ENCODE results near the gene TRMT44.
"Not testable (repeated sequence)": the region's sequence is repeated elsewhere in the genome, so short reads cannot be mapped to it uniquely, and the experiment has no call there.

TRMT44 gene

DNA sequence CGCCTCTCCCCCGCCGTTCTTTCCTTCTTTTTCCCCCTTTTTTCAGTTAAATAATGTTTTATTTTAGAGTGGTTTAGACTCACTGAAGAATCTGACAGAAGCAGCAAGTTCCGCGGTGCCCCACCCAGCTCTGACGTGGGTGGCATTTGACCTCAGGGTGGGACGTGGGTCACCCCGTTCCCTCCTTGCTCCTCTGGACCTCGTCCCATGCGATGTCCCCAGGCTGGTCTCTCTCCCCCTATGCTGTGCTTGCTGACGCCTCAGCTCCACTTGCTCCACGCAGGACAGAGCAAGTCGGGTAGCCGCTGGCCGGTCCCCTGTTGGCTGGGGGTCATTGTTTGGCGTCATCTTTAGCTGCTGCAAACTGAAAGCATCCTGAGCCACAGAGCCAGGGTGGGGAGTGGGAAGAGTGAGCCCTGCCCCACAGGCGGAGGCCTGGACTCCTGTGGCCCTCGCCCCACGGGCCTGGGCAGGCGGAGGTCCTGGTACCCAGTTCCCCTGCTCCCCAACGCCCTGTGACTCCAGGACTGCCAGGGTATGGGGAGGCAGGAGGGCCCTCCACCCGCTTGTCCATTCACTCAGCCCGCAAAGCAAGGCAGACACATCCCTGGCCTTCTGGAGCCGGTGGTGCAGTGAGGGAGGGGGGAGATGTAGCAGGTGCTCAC is 30.8 kb downstream of the TRMT44 start:
- DNase-seq: no peak

DNA sequence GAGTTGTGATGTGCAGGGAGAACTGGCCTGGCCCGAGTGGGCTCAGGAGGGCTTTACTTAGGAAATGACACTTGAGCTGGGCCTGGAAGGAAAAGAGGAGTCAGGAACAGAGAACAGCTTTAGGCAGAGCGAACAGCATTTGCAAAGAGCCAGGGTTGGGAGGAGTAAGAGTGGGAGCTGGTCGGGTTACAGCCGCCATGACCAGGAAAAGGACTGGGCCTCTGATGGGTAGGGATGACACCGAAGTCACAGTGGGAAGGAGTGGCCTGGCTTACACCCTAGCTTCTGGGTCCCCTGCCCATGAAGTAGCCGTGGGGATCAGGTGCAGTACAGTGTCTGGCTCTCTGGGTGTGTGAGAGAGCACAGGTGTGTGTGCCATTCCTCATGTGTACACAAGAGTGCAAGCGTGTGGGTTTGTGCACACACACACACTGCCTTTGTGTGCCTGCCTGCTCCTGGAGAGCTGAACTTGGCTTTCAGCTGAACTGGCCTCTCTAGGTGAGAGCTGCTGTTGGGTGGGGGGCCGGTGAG is 31.6 kb downstream of the TRMT44 start:
- DNase-seq: no peak

DNA sequence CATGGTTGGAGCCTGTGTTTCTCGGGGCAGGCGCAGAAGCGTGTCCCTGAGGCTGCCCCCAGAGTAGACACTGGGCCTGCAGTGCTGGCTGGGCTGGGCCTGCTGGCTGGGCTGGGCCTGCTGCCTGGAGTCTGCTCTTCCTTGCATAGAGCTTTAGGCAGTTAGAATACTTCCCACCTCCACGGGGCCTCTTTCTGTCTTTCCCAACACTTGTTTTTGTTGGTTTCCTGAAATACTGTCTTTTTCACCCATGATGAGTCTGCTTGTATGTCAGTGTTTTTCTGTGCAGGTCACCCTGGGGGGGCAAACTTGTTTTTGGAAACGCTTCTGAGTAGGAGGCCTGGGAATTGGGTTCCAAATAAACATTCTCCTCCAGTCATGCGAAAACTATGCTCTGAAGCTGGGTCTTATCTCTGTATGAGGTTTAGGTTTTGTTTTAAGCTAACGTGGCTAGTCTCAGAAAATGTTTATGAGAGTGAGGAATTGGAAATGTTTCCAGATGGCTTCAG is 32.2 kb downstream of the TRMT44 start:
- DNase-seq: no peak

DNA sequence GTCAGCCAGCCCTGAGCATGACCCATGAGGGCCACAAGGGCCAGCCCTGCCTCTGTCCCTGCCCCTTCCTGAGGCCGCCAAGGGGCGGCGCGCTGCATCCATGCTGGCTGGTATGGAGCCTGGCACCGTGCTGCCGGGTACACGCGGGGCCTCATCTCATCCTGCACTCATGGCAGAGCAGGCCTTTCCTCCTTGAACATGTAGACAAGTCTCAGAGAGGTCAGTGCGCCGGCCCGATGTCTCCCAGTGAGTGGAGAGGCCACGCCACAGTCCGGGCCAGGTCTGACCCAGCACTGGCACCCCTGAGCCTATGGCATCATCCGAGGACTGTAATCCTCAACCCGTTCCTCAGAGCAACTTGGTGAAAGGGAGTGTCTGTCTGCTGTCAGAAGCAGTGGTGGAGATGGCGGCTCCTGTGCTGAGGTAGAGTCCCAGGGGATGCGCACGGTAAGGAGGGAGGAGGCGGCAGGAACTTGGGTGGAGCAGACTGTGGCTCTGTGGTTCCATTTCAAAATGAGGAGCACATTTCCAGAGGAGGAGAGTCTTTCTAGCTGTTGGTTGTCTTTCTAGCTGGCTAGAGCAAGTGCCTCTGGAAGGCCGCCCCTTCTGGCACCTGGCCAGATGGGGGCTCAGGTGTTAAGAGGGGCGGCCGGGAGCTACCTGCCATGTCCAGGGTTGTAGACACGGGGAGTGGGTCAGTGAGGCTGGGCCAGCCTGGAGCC is 32.8 kb downstream of the TRMT44 start:
- no peak for DNase-seq

DNA sequence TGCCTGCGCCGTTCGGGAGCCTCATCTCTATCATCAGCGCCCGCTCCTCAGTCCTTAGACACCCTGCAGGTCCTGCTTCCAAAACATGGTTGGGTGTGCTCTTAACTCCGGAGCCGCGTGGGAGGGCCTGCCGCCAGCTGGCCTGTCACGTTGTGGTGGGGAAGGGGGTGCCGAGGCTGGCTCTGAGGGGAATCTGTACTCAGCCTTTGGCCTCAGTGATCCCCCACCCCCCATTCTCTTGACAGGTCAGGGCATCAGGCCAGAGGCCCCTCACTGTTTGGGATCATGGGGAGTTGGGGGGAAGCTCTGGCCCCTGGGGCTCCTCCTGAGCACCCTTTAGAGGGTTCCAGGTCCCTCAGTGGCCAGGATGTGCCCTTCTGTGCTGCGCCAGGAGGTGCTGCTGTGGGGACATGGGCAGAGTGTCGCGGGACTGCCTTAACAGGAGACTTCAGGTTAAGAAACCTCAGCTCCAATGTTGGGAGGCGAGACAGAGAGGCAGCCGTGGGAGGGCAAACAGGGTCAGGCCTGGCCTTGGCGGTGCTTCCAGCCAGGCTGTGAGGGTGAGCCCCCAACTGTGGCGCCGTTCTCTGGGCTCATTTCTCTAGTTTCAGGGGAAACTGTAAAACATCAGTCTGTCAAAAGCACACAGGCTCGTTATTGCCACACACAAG is 33.5 kb downstream of the TRMT44 start:
- no peak for DNase-seq

DNA sequence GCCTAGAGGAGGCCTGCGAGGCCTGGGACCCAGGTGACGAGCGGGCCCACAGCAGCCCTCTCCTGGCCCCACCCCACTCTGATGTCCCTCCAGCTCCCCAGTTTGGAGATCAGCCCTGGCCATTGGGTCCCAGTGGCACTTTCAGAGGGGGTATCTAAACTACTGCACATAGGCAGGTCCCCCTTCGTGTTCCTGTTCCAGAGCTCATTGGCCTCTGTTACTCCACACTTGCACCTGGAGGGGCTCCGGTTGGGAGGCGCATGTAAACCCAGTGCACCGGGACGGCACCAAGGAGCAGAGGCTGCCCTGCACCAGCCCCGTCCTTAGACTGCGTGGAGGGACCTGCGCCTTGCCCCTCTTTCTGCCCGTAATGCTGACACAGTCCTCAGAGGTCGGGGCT is 34.3 kb downstream of the TRMT44 start:
- no peak for DNase-seq

DNA sequence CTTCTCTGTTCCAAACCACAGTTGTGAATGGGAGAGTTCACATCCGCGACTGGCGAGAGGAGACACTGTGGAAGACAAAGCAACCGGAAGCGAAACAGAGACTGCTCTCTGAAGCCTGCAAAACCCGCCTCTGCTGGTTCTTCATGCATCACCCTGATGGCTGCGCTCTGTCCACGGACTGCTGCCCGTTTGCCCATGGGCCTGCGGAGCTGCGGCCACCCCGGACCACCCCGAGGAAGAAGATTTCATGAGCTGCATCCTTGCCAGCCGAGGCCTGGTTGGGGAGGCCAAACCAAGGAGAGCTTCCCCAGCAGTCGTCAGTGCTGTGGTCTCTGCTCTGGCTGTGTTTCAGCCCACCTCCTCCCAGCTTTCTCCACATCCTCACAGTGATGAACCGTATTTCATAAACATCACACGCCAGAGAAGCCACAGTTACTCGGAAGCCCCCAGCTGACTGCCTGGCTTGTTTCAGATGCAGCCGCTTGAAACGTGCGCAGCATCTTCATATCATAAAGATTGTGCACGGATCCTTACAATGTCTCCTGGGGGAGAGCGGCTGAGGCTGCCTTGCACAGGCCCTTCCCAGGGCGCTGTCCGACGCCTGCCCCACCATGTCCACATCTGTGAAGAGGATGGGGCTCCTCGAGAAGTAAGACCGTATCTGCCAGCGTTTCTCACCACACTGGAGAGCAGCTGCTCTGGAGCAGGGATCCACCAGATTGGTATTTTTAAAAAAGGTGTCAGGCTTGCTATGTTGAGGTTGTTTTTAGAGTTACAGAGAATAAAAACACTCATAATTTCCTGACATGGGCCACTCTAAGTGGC is 35.4 kb downstream of the TRMT44 start:
- DNase-seq: no peak

DNA sequence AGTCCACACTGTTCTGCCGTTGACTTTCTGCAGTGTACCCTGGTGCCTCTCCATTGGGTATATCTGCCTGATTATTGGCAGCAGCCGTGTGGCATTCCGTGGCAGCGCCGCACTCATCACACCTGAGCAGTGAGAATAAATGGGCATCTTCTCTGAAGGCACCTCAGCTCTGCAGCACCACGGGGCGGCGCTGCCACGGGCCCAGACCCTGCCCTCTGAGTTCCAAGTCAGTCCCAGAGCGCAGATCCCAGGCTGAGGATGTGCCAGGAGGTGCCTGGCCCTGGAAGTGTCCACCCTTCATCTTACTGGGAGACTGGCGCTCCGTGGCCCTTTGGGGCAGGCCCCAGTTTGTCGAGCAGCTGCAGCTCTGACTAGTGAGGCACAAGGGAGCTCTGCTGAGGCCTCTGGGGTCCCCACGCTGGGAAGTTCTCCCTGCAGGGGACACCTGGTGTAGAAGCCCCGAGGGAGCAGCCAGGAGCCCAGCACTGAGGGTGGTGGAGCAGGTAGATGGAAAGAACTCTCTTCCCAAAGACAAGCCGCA is 36.6 kb downstream of the TRMT44 start:
- DNase-seq: no peak

DNA sequence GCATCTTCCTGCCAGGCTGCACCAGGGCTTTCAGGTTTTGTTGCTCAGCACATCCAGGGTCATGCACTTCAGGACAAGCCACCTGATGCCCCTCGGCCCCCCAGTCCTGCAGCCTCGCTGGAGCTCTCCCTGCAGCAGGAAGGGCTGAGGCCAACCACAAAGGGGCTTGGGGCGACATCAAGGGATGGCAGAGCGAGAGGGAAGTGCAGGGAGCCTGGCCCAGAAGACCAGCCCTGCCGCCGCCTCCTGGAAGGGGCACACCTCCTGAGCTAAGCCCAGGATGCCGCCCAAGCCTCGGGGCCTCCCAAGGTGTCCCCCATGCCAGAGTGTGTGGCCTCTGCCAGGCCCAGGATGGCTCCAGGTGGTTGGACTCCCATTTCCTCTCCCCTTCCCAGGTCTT is 37.1 kb downstream of the TRMT44 start:
- no peak for DNase-seq

DNA sequence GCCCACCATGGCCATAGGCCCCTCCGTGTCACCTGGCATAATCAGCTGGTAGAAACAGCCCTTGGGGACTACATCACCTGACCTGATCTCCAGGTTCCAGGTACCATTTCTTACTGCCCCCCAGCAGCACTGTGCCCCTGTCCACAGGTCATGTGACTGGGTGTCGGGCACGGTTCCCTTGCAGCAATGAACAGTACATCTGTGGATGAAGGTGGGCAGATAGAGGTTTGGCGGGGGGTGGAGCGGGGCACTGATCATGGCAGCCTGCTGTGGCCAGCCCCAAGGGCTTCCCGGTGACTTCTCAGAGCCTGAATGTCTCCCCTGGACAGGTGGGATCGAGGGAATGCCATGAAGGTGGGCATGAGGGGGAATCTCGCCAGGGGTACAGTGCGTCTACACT is 37.8 kb downstream of the TRMT44 start:
- no peak for DNase-seq

DNA sequence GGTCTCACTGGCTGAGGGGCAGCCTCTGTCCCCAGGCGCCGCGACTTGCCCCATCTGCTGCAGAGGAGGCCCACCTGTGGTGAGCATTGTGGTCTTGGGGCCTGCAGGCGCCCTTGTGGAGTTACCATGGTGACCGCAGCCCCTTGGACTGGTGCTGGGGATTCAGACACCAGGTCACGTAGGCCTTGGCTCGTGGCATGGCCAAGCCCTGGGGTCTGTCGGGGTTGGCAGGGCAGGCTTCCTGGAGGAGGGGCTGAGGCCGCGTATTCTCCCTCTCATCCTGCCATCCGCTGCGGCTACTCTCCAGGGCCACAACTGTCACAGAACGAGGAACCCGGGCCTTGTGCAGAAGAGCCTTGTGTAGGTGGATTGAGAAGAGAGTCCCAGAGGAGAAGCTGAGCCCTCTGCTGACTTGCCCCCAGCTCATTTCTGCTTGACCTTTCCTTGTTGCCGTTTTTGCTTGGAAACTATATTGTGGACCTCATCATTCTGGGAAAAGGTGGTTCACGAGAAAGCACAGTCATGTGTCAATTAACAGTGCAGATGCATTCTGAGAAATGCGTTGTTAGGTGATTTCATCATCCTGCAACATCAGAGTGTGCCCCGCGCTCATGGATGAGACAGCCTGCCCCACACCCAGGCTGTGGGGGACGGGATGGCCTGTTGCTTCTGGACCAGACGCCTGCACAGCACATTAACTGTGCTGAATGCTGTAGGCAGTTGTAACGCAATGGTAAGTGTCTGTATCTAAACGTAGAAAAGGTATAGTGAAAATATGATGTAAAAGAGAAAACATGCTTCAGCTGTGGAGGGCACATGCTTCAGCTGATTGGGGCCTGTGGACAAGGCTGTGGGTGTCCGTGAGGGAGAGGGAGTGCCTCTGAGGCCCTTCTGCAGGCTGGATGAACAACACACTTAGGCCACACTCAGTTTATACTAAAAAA is 38.5 kb downstream of the TRMT44 start:
- DNase-seq: no peak

DNA sequence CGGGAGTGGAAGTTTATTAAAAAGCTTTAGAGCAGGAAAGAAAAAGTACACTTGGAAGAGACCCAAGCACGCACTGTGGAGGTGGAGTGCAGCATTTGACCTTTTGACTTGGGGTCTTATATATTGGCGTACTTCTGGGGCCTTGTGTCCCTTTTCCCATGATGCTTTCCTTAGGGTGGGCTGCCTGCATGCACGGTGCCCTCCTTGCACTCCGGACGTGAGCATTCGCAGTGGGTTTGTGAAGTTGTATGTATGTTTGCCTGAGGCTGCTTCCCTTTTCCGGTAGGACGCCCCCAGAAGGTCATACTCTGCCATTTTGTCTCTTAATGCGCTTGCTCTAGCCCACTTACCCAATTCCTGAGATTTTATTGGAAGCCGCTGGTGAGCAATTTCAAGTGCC is 39.6 kb downstream of the TRMT44 start:
- DNase-seq: no peak

DNA sequence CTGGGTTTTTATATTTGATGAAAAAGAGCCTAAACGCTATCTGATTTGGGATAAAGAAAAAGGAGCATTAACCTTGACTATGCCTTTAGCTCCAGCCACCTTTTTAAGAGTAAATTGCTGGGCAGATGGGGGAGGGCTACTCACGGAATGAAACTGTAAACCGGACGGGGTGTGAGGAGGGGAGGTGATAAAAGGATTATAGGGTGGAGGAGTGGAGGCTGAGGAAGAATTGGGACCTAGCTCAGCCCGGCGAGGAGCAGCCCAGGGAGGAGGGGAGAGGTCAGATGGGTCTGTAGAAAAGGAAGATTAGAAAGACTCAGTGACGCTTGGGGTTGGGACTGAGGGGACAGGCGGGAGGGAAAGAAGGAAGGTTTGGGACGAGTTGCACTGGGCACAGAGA is 46.1 kb downstream of the TRMT44 start:
- DNase-seq: not testable (repeated sequence)

DNA sequence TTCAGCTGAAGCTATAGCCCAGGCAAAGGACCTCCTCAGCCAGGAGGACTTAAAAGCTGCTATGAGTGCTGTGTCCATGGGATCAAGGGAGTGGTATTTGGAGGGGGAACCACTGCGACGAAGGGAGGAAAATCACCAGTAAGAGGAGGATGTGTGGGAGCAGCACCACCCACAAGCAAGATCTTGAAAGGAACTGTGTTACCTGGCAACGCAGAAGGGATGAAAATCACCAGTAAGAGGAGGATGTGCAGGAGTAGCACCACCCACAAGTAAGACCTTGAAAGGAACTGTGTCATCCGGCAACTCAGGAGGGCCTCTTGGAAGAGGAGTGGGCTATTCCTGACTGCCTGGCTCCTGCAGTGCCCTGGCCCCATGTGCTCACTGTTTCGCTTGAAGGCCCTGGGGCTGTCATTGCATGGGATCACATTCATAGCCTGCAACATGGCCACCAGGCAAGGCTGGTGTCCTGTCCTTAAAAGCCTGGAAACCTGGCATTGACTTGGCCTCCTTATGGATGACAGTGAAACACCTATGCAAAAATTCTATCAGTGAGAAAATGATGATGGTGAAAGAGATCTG is 48.3 kb downstream of the TRMT44 start:
- no peak for DNase-seq

DNA sequence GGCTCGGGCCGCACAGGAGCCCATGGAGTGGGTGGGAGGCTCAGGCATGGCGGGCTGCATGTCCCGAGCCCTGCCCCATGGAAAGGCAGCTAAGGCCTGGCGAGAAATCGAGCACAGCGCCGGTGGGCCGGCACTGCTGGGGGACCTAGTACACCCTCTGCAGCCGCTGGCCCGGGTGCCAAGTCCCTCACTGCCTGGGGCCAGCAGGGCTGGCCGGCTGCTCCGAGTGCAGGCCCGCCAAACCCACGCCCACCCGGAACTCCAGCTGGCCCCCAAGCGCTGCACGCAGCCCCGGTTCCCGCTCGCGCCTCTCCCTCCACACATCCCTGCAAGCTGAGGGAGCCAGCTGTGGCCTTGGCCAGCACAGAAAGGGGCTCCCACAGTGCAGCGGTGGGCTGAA is 50.9 kb downstream of the TRMT44 start:
- DNase-seq: not testable (repeated sequence)

DNA sequence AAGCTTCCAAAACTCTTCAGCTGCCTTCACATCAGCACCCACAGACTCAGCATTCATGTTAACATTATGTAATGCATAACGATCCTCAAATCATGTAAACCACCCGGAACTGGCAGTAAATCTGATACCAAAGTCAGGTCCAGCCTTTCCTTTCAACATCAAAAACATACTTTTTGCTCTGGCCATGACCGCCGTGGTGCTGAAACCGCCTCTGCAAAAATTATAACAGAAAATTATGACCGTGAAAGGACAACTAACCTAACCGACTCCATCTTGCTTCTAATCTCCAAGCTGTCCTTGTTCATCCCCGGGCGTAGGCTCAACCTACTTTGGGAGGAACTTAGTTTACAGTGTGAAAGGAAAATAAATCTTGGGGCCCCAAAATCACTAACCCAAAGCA is 51.6 kb downstream of the TRMT44 start:
- no peak for DNase-seq

DNA sequence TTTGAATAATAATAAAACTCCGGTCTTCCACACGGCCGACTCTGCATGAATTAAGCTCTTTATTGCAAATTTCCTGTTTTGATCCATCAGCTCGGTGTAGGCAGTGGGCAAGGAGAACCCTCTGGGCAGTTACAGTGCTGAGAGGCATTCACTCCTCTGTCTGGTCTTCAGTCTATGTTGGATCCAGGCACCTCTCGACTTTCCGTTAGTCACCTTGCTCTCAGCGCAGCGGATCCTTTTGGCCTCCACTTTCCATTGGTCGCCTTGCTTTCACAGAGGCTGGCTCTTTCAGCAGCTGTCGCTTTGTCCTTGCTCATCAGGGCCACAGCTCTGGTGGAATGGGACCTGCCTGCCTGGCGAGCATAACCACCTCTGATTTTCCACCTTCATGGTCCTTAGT is 52.9 kb downstream of the TRMT44 start:
- no peak for DNase-seq

DNA sequence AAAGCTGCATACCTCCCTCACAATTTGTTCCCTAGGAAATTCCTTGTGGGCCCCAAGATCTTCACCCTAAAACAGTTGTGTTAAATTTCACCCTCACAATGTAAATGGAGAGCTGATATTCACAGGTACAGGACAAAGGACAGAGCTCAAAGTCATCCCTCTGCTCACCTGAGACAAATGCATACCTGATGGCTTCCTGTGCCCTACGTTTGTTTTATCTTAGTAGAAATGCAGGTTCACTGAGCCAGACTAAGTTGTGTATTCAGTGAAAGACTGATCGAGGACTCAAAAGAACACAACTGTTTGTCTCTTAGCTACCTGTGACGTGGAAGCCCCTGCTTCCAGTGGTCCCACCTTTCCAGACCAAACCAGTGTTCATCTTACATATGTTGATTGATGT is 53.6 kb downstream of the TRMT44 start:
- no peak for DNase-seq

DNA sequence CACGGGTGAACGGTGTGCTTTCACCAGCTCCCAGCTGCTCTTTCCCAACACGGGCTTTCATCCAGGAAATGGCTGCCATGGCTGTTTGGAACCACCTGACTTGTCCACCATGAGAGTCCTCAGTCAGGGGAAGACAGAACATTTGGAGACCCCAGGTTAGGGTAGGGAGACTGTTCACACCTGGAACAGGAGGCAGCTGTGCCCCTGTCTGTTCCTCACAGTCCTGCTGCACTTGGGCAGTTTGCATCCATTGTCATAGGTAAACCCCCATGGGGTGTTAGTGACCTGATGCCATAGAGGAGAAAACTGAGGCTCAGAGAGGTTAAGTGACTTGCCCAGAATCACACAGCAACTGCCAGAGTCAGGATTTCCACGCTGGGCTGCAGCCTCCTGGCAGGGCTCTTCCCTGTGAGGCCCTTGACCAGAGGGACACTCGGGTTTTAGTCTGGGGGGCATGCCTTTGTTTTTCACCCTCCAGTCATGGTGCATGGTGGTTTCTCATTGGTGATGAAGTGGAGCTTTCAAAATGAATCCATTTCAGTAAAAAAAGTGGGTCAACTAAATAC is 54.5 kb downstream of the TRMT44 start:
- DNase-seq: no peak

DNA sequence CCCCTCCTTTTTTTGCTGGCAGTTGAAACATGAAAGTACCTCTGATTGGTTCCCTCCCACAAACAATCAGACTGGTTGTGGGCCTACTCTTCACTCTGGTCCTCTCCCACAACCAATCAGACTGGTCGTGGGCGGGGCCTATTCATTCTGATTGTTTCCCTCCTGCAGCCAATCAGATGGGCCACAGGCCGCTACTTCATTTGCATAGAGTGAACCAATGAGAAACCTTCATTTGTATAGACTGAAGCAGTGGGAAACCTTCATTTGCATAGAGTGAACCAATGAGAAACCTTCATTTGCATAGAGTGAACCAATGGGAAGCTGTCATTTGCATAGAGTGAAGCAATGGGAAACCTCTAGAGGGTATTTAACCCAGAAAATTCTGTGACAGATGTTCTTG is 55.2 kb downstream of the TRMT44 start:
- no peak for DNase-seq

DNA sequence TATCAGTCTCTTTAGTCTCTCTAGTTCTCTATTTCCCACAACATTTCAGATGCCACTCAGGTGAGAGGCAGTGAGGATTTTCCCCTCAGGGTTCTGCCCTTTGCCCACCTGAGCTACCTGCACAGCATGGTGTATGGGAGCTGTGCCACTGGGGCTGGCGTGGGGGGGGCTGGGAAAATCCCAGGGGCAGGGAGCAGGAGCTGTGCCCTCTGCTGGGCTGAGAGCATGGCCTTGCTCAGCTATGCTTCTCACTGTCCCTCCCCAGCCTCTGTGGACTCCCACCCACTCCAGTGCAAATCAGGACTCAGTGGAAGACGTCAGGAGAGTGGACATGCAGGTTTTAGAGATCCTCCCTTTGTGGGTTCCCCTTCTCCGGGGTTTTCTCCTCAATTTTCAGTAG is 57.2 kb downstream of the TRMT44 start:
- DNase-seq: no peak
